Right lung (tissue), 5 donors: ENCODE results near the gene SMIM27. TPM values are rescaled to one million over a fixed set of nuclear protein-coding genes. Genes with fewer than 3 reads are reported as not detected.
A peak's percentile ranks its signal among the peaks of the same experiment; 100 is the strongest.

Source experiments
- DNase-seq, 2 donors: peaks; one replicate each; pipeline ENCODE4 v3.0.0-alpha.2; 2013
- polyA plus RNA-seq, 5 donors: library from polyadenylated mRNA; unstranded; fragments of 120-200 nt; gene quantifications; one replicate each; pipeline versions ENCODE4 v1.2.1 to v1.2.3, GENCODE V29; 2013; ENCODE audit warnings: inconsistent platforms in 1 of 5, low replicate concordance in 1 of 5; ENCODE audit not compliant: insufficient read length in 5 of 5, insufficient read depth in 1 of 5

SMIM27 gene
- polyA plus RNA-seq, 5 donors, result 9.0 to 13.1 (median 11.0) TPM

- peak; percentile 42 to 47 for DNase-seq
Measured at GRCh38 chr9:32551276-32552051, 663 bp upstream of the SMIM27 start.

GRCh38 chr9:32554107-32554506, 2.0 kb downstream of the SMIM27 start:
- DNase-seq, result peak in 1 of 2 donors; percentile 28

GRCh38 chr9:32554591-32554990, 2.5 kb downstream of the SMIM27 start:
- no peak for DNase-seq

- no peak for DNase-seq
Measured at GRCh38 chr9:32558408-32558934, 6.3 kb downstream of the SMIM27 start.

- DNase-seq, result no peak
Measured at GRCh38 chr9:32565967-32566366, 13.8 kb downstream of the SMIM27 start.

GRCh38 chr9:32566770-32567169, 14.6 kb downstream of the SMIM27 start:
- DNase-seq, result no peak

- DNase-seq, result no peak
Measured at GRCh38 chr9:32570262-32570661, 18.1 kb downstream of the SMIM27 start.

GRCh38 chr9:32571969-32572899, 20.1 kb downstream of the SMIM27 start:
- DNase-seq, result peak in 1 of 2 donors; percentile 61

- peak; percentile 92 for DNase-seq
Measured at GRCh38 chr9:32572900-32573523, 20.9 kb downstream of the SMIM27 start, which contains the start of gene NDUFB6. TSS of gene NDUFB6 (minus strand) at chr9:32573159. CDS start at chr9:32573060, 99 bp downstream.

- DNase-seq, result no peak
Measured at GRCh38 chr9:32573821-32574220, 21.7 kb downstream of the SMIM27 start.

- no peak for DNase-seq
Measured at GRCh38 chr9:32574858-32575257, 22.7 kb downstream of the SMIM27 start.

GRCh38 chr9:32577316-32577715, 25.2 kb downstream of the SMIM27 start:
- no peak for DNase-seq

GRCh38 chr9:32578976-32579375, 26.8 kb downstream of the SMIM27 start:
- DNase-seq, result no peak

- DNase-seq, result peak; percentile 23 to 45
Measured at GRCh38 chr9:32579706-32580331, 27.7 kb downstream of the SMIM27 start.

- no peak for DNase-seq
Measured at GRCh38 chr9:32580631-32581300, 28.6 kb downstream of the SMIM27 start.

- peak in 1 of 2 donors; percentile 31 for DNase-seq
Measured at GRCh38 chr9:32581512-32582143, 29.5 kb downstream of the SMIM27 start.

- no peak for DNase-seq
Measured at GRCh38 chr9:32584784-32585183, 32.7 kb downstream of the SMIM27 start.

- DNase-seq, result no peak
Measured at GRCh38 chr9:32587901-32588300, 35.8 kb downstream of the SMIM27 start.

GRCh38 chr9:32589083-32589723, 37.1 kb downstream of the SMIM27 start:
- DNase-seq, result peak in 1 of 2 donors; percentile 26

- DNase-seq, result no peak
Measured at GRCh38 chr9:32590476-32590875, 38.3 kb downstream of the SMIM27 start.
